ENCODE data around the gene OR2Z1.

Gene OR2Z1, protein sequence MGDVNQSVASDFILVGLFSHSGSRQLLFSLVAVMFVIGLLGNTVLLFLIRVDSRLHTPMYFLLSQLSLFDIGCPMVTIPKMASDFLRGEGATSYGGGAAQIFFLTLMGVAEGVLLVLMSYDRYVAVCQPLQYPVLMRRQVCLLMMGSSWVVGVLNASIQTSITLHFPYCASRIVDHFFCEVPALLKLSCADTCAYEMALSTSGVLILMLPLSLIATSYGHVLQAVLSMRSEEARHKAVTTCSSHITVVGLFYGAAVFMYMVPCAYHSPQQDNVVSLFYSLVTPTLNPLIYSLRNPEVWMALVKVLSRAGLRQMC

GRCh38 chr19:8721334-8721733 is at the start of gene OR2Z1:
Gene OR2Z1 (plus strand): TSS chr19:8721634. CDS start chr19:8731029, 9,395 bp downstream.
- CTCF ChIA-PET, result no interaction called here
- POLR2A ChIA-PET (ENCODE audit: low non-redundant PET), result no interaction called here
- no peak for DNase-seq (ENCODE audit: low spot score)
- TF ChIP-seq CTCF (conservative IDR thresholded peaks at IDR 0.05; ENCODE audit: low read depth), result no peak
- no peak within 1 kb of the TSS for H3K27ac ChIP-seq

GRCh38 chr19:8673276-8673891 is 48.0 kb upstream of the OR2Z1 start:
- DNase-seq (ENCODE audit: low spot score), result no peak
- no peak overlapping the region for H3K27ac ChIP-seq
- no peak for TF ChIP-seq CTCF (conservative IDR thresholded peaks at IDR 0.05; ENCODE audit: low read depth)
- ChIA-PET CTCF (no interaction called here), POLR2A (ENCODE audit: low non-redundant PET) (no interaction called here)

DNA sequence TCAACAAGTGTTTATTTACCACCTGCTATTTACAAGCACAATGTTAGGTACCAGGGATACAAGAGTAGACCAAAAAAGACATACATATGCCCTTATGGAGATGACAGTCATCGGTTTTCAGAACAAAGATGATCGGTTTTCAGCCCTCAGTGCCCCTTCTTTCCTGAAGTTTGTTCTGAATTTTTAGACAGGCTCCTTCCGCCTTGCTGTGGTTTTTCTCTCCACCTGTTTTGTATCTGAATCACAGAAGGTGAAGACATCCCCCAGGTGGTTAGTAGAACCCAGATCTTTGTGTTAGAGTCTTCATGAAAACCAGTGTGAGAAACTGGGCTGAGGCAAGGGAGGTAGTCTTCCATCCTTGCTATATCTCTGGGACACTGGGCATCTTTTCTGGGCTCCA is 46.4 kb upstream of the OR2Z1 start:
- DNase-seq (ENCODE audit: low spot score), result no peak
- no peak overlapping the region for H3K27ac ChIP-seq
- CTCF ChIA-PET, result no interaction called here
- no peak for TF ChIP-seq CTCF (conservative IDR thresholded peaks at IDR 0.05; ENCODE audit: low read depth)
- POLR2A ChIA-PET (ENCODE audit: low non-redundant PET), result no interaction called here

- TF ChIP-seq CTCF (conservative IDR thresholded peaks at IDR 0.05; ENCODE audit: low read depth), result no peak
- ChIA-PET POLR2A (ENCODE audit: low non-redundant PET) (no interaction called here), CTCF (no interaction called here)
- no peak for DNase-seq (ENCODE audit: low spot score)
- H3K27ac ChIP-seq, result no peak overlapping the region
Measured at GRCh38 chr19:8678244-8678807, 43.1 kb upstream of the OR2Z1 start.

DNA sequence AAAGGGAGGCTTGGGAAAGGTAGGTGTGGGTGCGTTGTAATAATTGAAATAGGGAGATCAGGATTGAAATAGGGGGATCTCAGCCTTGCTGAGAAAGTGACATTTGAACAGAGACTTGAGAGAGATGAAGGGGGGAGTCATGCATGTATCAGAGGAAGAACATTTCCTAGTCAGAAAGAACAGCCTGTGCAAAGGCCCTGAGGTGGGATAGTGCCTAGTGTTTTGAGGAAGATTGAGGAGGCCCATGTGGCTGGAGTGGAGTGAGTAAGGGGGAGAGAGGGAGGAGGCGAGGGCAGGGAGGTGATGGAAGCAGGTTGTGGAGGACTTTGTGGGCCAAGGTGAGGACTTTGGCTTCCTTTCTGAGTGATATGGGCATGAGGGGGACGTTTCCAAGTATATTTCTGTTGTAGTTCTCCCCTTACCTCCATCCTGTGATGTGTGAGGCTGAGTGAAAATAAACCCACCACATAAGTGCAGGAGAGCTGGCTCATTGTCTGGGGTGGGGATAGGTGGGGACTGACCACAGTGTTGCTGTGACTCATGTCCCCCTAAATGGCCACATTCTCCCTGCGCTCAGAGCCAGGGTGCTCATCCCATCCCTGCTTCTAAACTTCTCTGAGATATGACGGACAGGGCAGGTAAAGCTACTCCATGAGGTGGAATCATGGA is 40.6 kb upstream of the OR2Z1 start:
- ChIA-PET POLR2A (ENCODE audit: low non-redundant PET) (no interaction called here), CTCF (interaction anchor here (0.7 kb wide), 1 partner anchor 741 kb away, joined by 6 read pairs; no protein-coding TSS in a partner anchor)
- TF ChIP-seq CTCF (conservative IDR thresholded peaks at IDR 0.05; ENCODE audit: low read depth), result no peak
- no peak for DNase-seq (ENCODE audit: low spot score)
- H3K27ac ChIP-seq, result no peak overlapping the region

GRCh38 chr19:8681345-8682029 is 39.9 kb upstream of the OR2Z1 start:
- ChIA-PET POLR2A (ENCODE audit: low non-redundant PET) (no interaction called here), CTCF (no interaction called here)
- H3K27ac ChIP-seq, result no peak overlapping the region
- DNase-seq (ENCODE audit: low spot score), result no peak
- no peak for TF ChIP-seq CTCF (conservative IDR thresholded peaks at IDR 0.05; ENCODE audit: low read depth)

Data from RWPE1 (cell line).